Measurements from ENCODE around the gene CALU.

DNA sequence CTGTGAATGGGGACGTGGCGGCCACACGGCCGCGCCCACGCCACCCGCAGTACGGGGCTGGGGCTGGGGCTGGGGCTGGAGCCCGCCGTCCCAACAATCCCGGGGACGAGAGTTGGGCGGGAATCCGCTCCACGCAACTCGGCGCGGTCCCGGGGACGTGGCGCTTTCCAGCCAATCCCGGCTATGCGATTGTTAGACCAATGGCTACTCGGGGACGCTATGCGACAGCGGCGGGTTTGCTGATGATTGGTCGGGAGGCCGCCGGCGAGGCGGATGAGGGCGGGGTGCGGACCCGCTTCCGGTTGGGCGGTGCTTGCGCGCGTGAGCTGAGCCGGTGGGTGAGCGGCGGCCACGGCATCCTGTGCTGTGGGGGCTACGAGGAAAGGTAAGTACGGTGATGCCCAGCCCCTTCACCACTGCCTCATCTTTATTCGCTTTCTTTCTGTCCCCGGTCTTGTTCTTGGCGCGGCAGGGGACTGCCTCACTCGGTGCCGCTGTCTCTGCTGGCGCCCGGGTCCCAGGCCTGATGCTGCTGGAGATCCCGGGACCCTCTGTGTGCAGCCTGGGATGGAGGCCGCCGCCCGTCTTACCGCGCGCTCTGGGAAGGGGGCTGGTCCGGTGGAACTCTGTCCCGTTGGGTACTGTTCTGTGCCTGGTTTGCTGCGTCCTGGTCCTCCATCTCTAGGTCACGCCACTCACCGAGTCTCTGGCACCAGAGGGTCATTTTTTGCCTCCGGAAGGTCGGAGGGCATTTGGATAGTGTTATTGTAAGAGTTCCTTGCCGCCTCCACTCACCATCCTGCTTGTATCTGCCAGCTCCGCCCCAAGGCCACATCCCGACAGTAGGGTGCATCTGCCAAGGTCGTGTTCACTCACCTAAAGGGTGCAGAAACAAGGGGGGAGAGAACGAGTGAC is at the start of gene CALU:
- TF ChIP-seq, protein P1, sequence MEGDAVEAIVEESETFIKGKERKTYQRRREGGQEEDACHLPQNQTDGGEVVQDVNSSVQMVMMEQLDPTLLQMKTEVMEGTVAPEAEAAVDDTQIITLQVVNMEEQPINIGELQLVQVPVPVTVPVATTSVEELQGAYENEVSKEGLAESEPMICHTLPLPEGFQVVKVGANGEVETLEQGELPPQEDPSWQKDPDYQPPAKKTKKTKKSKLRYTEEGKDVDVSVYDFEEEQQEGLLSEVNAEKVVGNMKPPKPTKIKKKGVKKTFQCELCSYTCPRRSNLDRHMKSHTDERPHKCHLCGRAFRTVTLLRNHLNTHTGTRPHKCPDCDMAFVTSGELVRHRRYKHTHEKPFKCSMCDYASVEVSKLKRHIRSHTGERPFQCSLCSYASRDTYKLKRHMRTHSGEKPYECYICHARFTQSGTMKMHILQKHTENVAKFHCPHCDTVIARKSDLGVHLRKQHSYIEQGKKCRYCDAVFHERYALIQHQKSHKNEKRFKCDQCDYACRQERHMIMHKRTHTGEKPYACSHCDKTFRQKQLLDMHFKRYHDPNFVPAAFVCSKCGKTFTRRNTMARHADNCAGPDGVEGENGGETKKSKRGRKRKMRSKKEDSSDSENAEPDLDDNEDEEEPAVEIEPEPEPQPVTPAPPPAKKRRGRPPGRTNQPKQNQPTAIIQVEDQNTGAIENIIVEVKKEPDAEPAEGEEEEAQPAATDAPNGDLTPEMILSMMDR (IDR thresholded peaks at IDR 0.05): no peak
- TF ChIP-seq EP300 (IDR thresholded peaks at IDR 0.05; ENCODE audit: low read depth) (no peak), POLR2A (IDR thresholded peaks at IDR 0.05) (peak; percentile 87), POLR2AphosphoS5 (IDR thresholded peaks at IDR 0.05) (peak; percentile 95 to 97 (median 97))
